Measurements from ENCODE around the gene RNF112. TPM values are rescaled to one million over a fixed set of nuclear protein-coding genes. Genes with fewer than 3 reads are reported as not detected.

Gene RNF112
- total RNA-seq, 1 donor from 2014 or later, result 0.67 TPM

DNA sequence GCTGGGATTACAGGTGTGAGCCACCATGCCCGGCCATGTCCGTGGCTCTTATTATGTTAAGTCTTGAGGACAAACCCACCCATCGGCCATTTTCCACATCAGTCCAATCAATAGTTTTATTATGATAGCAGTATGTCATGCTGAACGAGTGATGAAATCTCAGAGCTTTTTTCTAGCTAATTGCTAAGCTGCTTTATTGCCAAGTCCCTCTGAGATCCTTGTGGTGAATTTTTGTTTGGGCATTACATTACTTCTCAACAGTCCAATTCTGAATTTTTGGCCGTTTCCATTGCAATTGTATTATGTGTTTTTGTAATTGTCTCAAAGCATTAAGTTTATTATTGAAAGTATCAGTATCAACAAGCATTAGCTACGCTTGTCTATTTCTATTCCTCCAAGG is 10.9 kb downstream of the RNF112 start:
- Mint-ChIP-seq H3K9me3 (ENCODE audit: low read depth) (no peaks in the 10 kb centered on the region), H3K27ac (ENCODE audit: unreplicated experiment) (no peak overlapping the region), H3K4me3 (ENCODE audit: unreplicated experiment) (no peak overlapping the region), H3K4me1 (ENCODE audit: low read depth) (no peaks in the 10 kb centered on the region), H3K36me3 (ENCODE audit: low read depth) (no peaks in the 10 kb centered on the region), H3K27me3 (ENCODE audit: low read depth) (no peaks in the 10 kb centered on the region)
- TF ChIP-seq, protein P1, sequence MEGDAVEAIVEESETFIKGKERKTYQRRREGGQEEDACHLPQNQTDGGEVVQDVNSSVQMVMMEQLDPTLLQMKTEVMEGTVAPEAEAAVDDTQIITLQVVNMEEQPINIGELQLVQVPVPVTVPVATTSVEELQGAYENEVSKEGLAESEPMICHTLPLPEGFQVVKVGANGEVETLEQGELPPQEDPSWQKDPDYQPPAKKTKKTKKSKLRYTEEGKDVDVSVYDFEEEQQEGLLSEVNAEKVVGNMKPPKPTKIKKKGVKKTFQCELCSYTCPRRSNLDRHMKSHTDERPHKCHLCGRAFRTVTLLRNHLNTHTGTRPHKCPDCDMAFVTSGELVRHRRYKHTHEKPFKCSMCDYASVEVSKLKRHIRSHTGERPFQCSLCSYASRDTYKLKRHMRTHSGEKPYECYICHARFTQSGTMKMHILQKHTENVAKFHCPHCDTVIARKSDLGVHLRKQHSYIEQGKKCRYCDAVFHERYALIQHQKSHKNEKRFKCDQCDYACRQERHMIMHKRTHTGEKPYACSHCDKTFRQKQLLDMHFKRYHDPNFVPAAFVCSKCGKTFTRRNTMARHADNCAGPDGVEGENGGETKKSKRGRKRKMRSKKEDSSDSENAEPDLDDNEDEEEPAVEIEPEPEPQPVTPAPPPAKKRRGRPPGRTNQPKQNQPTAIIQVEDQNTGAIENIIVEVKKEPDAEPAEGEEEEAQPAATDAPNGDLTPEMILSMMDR (IDR thresholded peaks at IDR 0.05), result no peak
- no peak for DNase-seq (ENCODE audit: low spot score)

DNA sequence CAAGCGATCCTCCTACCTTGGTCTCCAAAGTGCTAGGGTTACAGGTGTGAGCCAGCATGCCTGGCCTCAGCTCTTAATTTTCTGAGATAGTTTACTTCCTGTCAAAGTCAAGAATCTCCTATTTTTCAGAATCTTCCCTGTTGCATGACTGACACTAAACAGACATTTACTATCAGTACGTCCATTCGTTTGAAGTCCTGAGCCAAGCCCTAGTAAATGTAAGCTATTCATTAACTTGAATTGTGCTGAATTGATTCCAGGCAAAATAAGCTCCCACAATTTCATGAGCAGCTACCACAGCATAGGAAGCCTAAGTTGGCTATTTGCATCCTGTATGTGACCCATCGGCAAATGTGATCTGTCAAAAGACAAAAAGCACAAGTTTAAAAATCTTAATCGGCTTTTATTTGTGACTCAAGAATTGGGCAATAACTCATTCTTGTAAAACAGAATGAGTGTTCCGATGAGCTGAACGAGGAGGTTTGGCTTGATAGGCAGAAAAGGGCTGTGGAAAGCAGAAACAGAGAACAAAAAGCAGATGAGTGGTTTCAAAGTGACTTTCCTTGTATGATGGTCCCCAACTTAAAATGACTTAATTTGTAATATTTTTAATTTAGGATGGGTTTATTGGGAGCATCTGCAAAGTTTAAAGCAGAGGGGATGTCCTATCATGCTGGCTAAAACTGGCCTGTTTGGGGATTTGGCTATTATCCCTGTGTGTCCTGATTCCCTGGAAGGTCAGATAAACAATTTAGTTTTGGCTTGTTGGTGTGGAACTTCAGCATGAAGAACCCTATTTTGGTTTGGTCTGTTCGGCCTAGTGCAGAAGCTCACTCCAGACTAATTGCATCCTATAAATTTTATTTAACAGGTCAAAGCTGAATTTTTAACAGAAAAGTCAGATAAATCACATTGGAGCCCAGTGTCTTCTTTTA is 14.2 kb downstream of the RNF112 start:
- no peak for DNase-seq (ENCODE audit: low spot score)

DNA sequence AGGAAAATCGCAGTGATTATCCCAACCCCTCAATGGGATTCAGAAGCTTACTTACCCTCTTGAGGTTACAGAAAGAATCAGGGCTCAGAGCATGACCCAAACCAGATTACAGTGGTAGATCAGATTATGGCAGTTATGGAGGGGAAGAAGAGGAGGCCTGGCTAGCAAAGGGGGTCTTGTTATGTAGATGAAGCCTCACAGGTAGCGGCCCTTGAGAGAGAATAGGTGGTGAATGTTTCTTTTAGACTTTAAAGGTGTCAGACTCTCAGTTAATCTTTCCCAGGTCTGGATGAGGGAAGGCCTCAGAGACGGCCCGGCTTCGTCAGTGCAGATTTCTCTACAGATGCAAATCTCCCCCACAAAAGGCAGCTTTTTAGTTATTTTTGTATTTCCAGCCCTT is 15.6 kb downstream of the RNF112 start:
- no peak overlapping the region for H3K27ac Mint-ChIP-seq (ENCODE audit: unreplicated experiment)
- H3K27me3 Mint-ChIP-seq (ENCODE audit: low read depth), result no peaks in the 10 kb centered on the region
- H3K4me3 Mint-ChIP-seq (ENCODE audit: unreplicated experiment), result no peak overlapping the region
- no peaks in the 10 kb centered on the region for H3K4me1 Mint-ChIP-seq (ENCODE audit: low read depth)
- DNase-seq (ENCODE audit: low spot score), result no peak
- H3K36me3 Mint-ChIP-seq (ENCODE audit: low read depth), result no peaks in the 10 kb centered on the region
- no peaks in the 10 kb centered on the region for H3K9me3 Mint-ChIP-seq (ENCODE audit: low read depth)
- TF ChIP-seq, protein P1 (IDR thresholded peaks at IDR 0.05), result no peak

More for the DNA sequence above, 14.2 kb downstream of the RNF112 start:
- no peak overlapping the region for H3K4me3 Mint-ChIP-seq (ENCODE audit: unreplicated experiment)
- no peaks in the 10 kb centered on the region for H3K27me3 Mint-ChIP-seq (ENCODE audit: low read depth)
- H3K9me3 Mint-ChIP-seq (ENCODE audit: low read depth), result no peaks in the 10 kb centered on the region
- H3K36me3 Mint-ChIP-seq (ENCODE audit: low read depth), result no peaks in the 10 kb centered on the region
- H3K27ac Mint-ChIP-seq (ENCODE audit: unreplicated experiment), result no peak overlapping the region
- no peaks in the 10 kb centered on the region for H3K4me1 Mint-ChIP-seq (ENCODE audit: low read depth)
- TF ChIP-seq, protein P1 (IDR thresholded peaks at IDR 0.05), result no peak

DNA sequence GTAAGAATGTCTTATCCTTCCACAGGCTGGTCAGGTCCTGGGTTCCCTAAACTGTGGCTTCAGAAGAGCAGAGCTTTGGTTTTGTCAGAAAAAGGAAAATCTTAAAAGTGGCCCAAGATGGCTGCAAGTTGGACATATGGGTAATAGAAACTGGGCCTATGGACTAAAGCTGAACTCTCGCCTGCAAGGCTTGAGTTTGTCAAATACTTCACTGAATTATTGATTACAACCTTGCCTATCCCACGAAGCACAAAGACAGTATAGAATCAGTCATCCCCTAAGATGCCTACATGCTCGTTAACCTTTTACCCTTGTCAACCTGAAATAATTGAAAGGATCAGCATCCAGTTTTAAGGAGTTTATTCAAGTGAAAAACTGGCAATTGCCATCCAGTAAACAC is 20.7 kb downstream of the RNF112 start:
- no peaks in the 10 kb centered on the region for H3K27me3 Mint-ChIP-seq (ENCODE audit: low read depth)

DNA sequence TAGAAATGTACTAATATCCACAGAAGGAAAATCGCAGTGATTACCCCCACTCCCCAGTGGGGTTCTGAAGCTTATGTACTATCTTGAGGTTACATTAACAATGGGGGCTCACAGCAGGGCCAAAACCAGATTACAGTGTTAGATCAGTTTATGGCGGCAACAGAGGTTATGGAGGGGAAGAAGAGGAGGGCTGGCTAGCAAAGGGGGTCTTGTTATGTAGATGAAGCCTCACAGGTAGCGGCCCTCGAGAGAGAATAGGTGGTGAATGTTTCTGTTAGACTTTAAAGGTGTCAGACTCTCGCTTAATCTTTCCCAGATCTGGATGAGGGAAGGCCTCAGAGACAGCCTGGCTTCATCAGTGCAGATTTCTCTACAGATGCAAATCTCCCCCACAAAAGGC is 22.2 kb downstream of the RNF112 start:
- Mint-ChIP-seq H3K4me3 (ENCODE audit: unreplicated experiment) (no peak overlapping the region), H3K9me3 (ENCODE audit: low read depth) (no peaks in the 10 kb centered on the region), H3K27ac (ENCODE audit: unreplicated experiment) (no peak overlapping the region), H3K4me1 (ENCODE audit: low read depth) (no peaks in the 10 kb centered on the region), H3K27me3 (ENCODE audit: low read depth) (no peaks in the 10 kb centered on the region), H3K36me3 (ENCODE audit: low read depth) (no peaks in the 10 kb centered on the region)
- TF ChIP-seq, protein P1 (IDR thresholded peaks at IDR 0.05), result no peak
- DNase-seq (ENCODE audit: low spot score), result no peak

More for the DNA sequence above, 20.7 kb downstream of the RNF112 start:
- no peak overlapping the region for H3K27ac Mint-ChIP-seq (ENCODE audit: unreplicated experiment)
- H3K4me3 Mint-ChIP-seq (ENCODE audit: unreplicated experiment), result no peak overlapping the region
- TF ChIP-seq, protein P1 (IDR thresholded peaks at IDR 0.05), result no peak
- no peaks in the 10 kb centered on the region for H3K36me3 Mint-ChIP-seq (ENCODE audit: low read depth)
- no peaks in the 10 kb centered on the region for H3K4me1 Mint-ChIP-seq (ENCODE audit: low read depth)
- DNase-seq (ENCODE audit: low spot score), result no peak
- no peaks in the 10 kb centered on the region for H3K9me3 Mint-ChIP-seq (ENCODE audit: low read depth)
